Suprapubic skin (tissue), 4 donors: ENCODE data around the gene NFKBIB.

Experiments used
- EP300 ChIP-seq: sonication (generic); formaldehyde crosslinking; IDR thresholded peaks from one replicate; pipeline ENCODE4 v1.6.1; 2017; ENCODE audit warnings: antibody characterized with exemption
- POLR2A ChIP-seq, 2 donors: fragments of 450-650 bp; IDR thresholded peaks; one replicate each; pipeline ENCODE4 v1.6.1; 2017; ENCODE audit warnings: antibody characterized with exemption in 2 of 2, mild to moderate bottlenecking in 2 of 2, moderate library complexity in 2 of 2
- POLR2AphosphoS5 ChIP-seq, 3 donors: sonication (generic); formaldehyde crosslinking; IDR thresholded peaks; one replicate each; pipeline ENCODE4 v1.6.1; 2017; ENCODE audit warnings: antibody characterized with exemption in 3 of 3
- TF ChIP-seq, protein P1 (sequence below), 2 donors: fragments of 200-600 bp in 1 of 2; fragments of 450-650 bp in 1 of 2; sonication (generic) in 1 of 2; IDR thresholded peaks; one replicate each; pipeline ENCODE4 v1.5.1; 2016 to 2019; ENCODE audit warnings: antibody characterized with exemption in 2 of 2, mild to moderate bottlenecking in 1 of 2, moderate library complexity in 1 of 2

DNA sequence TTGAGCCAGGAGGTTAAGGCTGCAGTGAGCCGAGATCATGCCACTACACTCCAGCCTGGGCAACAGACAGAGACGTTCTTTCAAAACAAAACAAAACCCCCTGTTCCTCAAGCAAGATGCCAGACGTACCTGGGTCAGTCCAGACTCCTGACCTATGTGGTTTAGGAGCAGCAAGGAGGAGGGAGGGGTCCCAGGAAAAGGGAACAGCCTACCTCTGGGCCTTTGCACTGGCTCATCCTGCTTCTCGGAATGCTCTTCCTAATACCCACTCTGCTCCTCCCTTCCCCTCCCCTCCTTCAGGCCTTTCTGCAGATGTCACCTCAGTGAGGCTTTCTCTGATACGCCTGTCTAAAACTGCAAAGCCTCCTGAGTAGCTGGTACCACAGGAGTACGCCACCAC is 31.2 kb upstream of the NFKBIB start:
- TF ChIP-seq, protein P1, sequence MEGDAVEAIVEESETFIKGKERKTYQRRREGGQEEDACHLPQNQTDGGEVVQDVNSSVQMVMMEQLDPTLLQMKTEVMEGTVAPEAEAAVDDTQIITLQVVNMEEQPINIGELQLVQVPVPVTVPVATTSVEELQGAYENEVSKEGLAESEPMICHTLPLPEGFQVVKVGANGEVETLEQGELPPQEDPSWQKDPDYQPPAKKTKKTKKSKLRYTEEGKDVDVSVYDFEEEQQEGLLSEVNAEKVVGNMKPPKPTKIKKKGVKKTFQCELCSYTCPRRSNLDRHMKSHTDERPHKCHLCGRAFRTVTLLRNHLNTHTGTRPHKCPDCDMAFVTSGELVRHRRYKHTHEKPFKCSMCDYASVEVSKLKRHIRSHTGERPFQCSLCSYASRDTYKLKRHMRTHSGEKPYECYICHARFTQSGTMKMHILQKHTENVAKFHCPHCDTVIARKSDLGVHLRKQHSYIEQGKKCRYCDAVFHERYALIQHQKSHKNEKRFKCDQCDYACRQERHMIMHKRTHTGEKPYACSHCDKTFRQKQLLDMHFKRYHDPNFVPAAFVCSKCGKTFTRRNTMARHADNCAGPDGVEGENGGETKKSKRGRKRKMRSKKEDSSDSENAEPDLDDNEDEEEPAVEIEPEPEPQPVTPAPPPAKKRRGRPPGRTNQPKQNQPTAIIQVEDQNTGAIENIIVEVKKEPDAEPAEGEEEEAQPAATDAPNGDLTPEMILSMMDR (IDR thresholded peaks at IDR 0.05): no peak
- TF ChIP-seq POLR2A (IDR thresholded peaks at IDR 0.05) (no peak), POLR2AphosphoS5 (IDR thresholded peaks at IDR 0.05) (no peak), EP300 (no peak)
